ENCODE measurements around the gene SLC47A1. TPM values are rescaled to one million over a fixed set of nuclear protein-coding genes. Genes with fewer than 3 reads are reported as not detected.
A peak's percentile ranks its signal among the peaks of the same experiment; 100 is the strongest.

SLC47A1 gene, protein sequence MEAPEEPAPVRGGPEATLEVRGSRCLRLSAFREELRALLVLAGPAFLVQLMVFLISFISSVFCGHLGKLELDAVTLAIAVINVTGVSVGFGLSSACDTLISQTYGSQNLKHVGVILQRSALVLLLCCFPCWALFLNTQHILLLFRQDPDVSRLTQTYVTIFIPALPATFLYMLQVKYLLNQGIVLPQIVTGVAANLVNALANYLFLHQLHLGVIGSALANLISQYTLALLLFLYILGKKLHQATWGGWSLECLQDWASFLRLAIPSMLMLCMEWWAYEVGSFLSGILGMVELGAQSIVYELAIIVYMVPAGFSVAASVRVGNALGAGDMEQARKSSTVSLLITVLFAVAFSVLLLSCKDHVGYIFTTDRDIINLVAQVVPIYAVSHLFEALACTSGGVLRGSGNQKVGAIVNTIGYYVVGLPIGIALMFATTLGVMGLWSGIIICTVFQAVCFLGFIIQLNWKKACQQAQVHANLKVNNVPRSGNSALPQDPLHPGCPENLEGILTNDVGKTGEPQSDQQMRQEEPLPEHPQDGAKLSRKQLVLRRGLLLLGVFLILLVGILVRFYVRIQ
- total RNA-seq = 13.4 TPM
- long read RNA-seq, transcript SLC47A1-201 (17 exons, 3,280 nt) = major isoform, 27 of 42 reads
- long read RNA-seq, partial matches to known transcripts = 4 of 42 reads
- long read RNA-seq, other reads (novel, unspliced or antisense) = 11 of 42 reads

DNA sequence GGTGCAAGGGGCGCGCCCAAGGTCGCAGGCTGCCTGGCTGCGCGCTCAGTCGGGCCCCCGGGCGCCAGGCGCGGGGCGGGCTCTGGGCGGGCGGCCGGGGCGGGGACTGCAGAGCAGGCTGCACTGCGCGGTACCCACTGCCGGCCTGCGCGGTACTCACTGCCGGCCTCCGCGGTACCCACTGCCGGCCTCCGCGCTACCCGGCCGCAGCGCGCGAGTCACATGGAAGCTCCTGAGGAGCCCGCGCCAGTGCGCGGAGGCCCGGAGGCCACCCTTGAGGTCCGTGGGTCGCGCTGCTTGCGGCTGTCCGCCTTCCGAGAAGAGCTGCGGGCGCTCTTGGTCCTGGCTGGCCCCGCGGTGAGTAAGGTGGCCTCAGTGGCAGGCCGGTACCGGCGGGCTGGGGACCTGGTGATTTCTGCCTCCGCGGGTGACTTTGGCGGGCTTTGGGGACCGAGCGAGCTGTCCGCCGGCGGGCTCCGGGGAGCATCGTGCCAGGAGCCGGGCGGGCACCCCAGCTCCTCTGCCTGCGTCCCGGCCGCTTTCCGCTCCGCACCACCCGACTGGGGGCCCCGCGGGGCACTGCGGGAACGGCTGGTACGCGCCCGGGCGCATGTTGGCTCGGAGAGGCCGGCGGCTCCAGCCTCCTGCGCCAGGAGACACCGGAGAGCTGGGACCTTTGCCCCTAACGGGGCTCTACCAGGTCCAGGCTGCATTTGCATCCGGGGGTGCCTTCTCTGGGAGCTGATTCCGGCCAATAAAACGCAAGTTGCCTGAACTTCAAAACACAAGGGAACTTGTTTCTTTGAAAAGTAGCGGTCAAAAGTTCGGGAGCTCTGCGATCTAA, at the start of gene SLC47A1:
SLC47A1 (plus strand) TSS at position 137 of the 844 bp plus-strand sequence; CDS start at position 223, 86 bp downstream.
- Histone ChIP-seq H3K36me3 (no peaks in the 10 kb centered on the region), H3K4me1 (peaks cover 11% of the 10 kb centered on the region), H3K9me3 (no peaks in the 10 kb centered on the region), H3K4me3 (peak within 1 kb of the TSS; percentile 62), H3K27me3 (peaks cover 4% of the 10 kb centered on the region), H3K27ac (no peak within 1 kb of the TSS)
- TF ChIP-seq, protein P1, sequence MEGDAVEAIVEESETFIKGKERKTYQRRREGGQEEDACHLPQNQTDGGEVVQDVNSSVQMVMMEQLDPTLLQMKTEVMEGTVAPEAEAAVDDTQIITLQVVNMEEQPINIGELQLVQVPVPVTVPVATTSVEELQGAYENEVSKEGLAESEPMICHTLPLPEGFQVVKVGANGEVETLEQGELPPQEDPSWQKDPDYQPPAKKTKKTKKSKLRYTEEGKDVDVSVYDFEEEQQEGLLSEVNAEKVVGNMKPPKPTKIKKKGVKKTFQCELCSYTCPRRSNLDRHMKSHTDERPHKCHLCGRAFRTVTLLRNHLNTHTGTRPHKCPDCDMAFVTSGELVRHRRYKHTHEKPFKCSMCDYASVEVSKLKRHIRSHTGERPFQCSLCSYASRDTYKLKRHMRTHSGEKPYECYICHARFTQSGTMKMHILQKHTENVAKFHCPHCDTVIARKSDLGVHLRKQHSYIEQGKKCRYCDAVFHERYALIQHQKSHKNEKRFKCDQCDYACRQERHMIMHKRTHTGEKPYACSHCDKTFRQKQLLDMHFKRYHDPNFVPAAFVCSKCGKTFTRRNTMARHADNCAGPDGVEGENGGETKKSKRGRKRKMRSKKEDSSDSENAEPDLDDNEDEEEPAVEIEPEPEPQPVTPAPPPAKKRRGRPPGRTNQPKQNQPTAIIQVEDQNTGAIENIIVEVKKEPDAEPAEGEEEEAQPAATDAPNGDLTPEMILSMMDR (IDR thresholded peaks at IDR 0.05) = no peak
- intact Hi-C loops (cut with DNase I) = no loop called here
- ATAC-seq (peak; percentile 89), DNase-seq (peak; percentile 80)

DNA sequence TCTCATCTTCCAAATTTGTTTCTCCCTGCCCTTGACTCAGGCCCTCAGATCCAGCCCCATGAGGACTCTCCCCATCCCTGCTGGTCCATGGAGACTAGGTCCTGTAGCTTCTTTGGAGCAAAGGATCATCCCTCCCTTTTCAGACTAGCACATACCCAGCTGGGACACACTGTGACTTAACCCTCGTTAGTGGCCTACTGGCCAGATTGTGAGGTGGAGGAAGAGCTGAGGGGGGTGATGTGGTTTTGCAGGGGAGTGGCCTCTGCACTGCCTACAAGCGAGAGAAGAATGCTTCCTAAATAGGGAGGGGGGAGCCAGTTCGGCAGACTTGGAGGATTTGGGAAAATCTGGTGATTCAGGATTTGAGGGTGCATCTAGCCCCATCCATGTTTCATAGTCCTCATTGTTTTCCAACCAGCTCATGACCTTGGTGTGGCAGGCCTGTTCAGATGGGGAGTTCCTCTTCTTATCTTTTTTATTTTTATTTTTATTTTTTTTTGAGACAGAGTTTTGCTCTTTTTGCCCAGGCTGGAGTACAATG, 47.8 kb upstream of the SLC47A1 start:
- H3K4me3 ChIP-seq = no peak overlapping the region
- no peaks in the 10 kb centered on the region for H3K36me3 ChIP-seq
- intact Hi-C loops (cut with DNase I) = no loop called here
- TF ChIP-seq, protein P1 (IDR thresholded peaks at IDR 0.05) = no peak
- H3K4me1 ChIP-seq = no peaks in the 10 kb centered on the region
- ATAC-seq (no peak), DNase-seq (peak; percentile 15)
- H3K9me3 ChIP-seq = no peaks in the 10 kb centered on the region
- H3K27ac ChIP-seq = no peak overlapping the region
- no peaks in the 10 kb centered on the region for H3K27me3 ChIP-seq

DNA sequence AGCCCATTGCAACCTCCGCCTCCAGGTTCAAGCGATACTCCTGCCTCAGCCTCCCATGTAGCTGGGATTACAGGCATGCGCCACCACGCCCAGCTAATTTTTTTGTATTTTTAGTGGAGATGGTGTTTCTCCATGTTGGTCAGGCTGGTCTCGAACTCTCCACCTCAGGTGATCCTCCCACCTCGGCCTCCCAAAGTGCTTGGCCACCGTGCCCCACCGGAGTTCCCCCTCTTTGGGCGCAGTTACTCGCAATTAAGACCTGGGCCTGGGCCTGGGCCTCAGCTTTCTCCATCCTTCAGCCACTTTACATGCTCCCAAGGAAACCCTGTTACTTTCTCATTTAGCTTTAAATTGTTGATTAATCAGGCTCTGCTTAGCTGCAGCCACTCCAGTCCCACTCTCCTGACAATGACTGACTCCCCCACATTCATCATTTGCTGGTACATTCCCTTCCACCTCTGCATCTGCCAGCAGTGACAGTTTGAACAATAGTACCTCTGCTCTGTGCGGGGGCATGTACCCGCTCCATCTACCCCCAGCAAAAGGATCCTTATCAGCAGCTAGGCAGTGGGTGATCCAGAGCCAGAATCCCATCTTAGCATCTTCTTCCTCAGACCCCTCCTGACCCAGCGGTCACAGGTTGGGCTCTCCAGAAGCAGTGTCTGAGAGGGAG, 47.2 kb upstream of the SLC47A1 start:
- TF ChIP-seq, protein P1 (IDR thresholded peaks at IDR 0.05) = no peak
- Histone ChIP-seq H3K27me3 (no peaks in the 10 kb centered on the region), H3K27ac (no peak overlapping the region), H3K36me3 (no peaks in the 10 kb centered on the region), H3K9me3 (no peaks in the 10 kb centered on the region), H3K4me3 (no peak overlapping the region), H3K4me1 (no peaks in the 10 kb centered on the region)
- ATAC-seq (no peak), DNase-seq (peak; percentile 46)
- intact Hi-C loops (cut with DNase I) = no loop called here

DNA sequence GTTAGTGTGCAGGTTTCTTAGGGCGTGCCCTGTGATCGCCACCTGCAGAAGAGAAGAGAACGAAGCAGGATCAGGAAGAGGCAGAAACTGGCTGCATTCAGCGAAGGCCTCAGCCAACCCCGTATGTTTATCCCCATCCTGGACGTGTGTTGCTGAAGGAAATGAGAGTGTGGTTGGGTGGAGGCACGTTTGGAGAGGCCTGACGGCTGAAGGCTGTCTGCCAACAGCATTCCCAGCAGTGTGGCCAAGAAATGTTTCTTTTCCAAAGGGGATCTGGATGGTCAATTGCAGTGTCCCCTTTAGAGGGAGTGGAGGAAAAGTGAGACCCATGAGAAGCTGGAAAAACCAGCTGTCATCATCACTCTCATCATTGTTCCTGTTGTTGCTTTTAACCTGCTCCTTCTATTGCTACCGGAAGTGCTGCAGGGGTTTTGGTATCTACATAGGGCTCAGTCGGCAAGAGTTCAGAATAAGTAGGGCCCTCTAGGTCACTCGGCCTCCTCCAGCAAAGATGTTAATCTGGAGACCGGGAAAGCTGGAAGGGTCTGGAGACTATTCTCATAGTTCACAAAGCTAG, 46.5 kb upstream of the SLC47A1 start:
- Histone ChIP-seq H3K9me3 (no peaks in the 10 kb centered on the region), H3K27me3 (no peaks in the 10 kb centered on the region), H3K27ac (no peak overlapping the region), H3K4me1 (no peaks in the 10 kb centered on the region), H3K36me3 (no peaks in the 10 kb centered on the region), H3K4me3 (no peak overlapping the region)
- DNase-seq = peak; percentile 40
- no peak for ATAC-seq
- TF ChIP-seq, protein P1 (IDR thresholded peaks at IDR 0.05) = no peak
- intact Hi-C loops (cut with DNase I) = no loop called here

Data from upper lobe of right lung (tissue), 1 donor.